Stimulated activated naive B cell treated with anti-CD40 and anti-IgM and Interleukin-4, amounts not matched to agents 10 μg/mL and 1 μg/mL and 100 μg/mL, for 72 hours (primary cell): ENCODE measurements around the gene CCDC71.

Experiments
- ATAC-seq, 2 donors: fragments of 150-1000 bp; cut with Tn5 transposase; replicated peaks; 2 replicates each; pipeline ENCODE4 v1.10.0; 2021; ENCODE audit warnings: moderate library complexity in 1 of 2
- DNase-seq: peaks from one replicate; pipeline ENCODE4 v3.0.0; 2021
- H3K27ac Mint-ChIP-seq: one replicate; pipeline ENCODE4 v1.8.0; 2022; ENCODE audit warnings: mild to moderate bottlenecking, mixed read lengths
- H3K27me3 Mint-ChIP-seq, 2 donors: one replicate each; pipeline ENCODE4 v1.8.0; 2022; ENCODE audit warnings: mixed read lengths in 2 of 2
- H3K36me3 Mint-ChIP-seq, 2 donors: one replicate each; pipeline ENCODE4 v1.8.0; 2022; ENCODE audit warnings: mixed read lengths in 2 of 2, mild to moderate bottlenecking in 1 of 2
- H3K4me1 Mint-ChIP-seq, 2 donors: one replicate each; pipeline ENCODE4 v1.8.0; 2022; ENCODE audit warnings: mixed read lengths in 2 of 2, mild to moderate bottlenecking in 1 of 2
- H3K4me3 Mint-ChIP-seq, 2 donors: one replicate each; pipeline ENCODE4 v1.8.0; 2022; ENCODE audit warnings: mild to moderate bottlenecking in 2 of 2, mixed read lengths in 2 of 2, moderate library complexity in 1 of 2
- H3K9me3 Mint-ChIP-seq, 2 donors: one replicate each; pipeline ENCODE4 v1.8.0; 2022; ENCODE audit warnings: mixed read lengths in 2 of 2, mild to moderate bottlenecking in 1 of 2

Gene CCDC71

GRCh38 chr3:49161197-49161596, 4.9 kb downstream of the CCDC71 start:
- H3K4me3 Mint-ChIP-seq = no peak overlapping the region
- peak overlapping the region; percentile 20 for H3K27ac Mint-ChIP-seq
- DNase-seq (no peak), ATAC-seq (no peak)
- peaks cover 15 to 40% of the 10 kb centered on the region in 2 donors for H3K36me3 Mint-ChIP-seq
- H3K27me3 Mint-ChIP-seq = no peaks in the 10 kb centered on the region
- no peaks in the 10 kb centered on the region for H3K9me3 Mint-ChIP-seq
- H3K4me1 Mint-ChIP-seq = peaks cover 26 to 43% of the 10 kb centered on the region in 2 donors

GRCh38 chr3:49158792-49159191, 7.3 kb downstream of the CCDC71 start:
- Mint-ChIP-seq H3K9me3 (no peaks in the 10 kb centered on the region), H3K36me3 (peaks cover 8 to 20% of the 10 kb centered on the region in 2 donors), H3K4me3 (no peak overlapping the region), H3K27ac (peak overlapping the region; percentile 84), H3K4me1 (peaks cover 15 to 22% of the 10 kb centered on the region in 2 donors), H3K27me3 (no peaks in the 10 kb centered on the region)
- ATAC-seq (peak in 1 of 2 donors; percentile 24), DNase-seq (no peak)

- Mint-ChIP-seq H3K9me3 (no peaks in the 10 kb centered on the region), H3K27me3 (no peaks in the 10 kb centered on the region)
These were observed 7.9 kb downstream of the CCDC71 start for GRCh38 chr3:49158103-49158709.

GRCh38 chr3:49157289-49157688, 8.8 kb downstream of the CCDC71 start:
- Mint-ChIP-seq H3K27me3 (no peaks in the 10 kb centered on the region), H3K36me3 (peaks cover 2 to 9% of the 10 kb centered on the region in 2 donors), H3K4me3 (no peak overlapping the region), H3K27ac (no peak overlapping the region), H3K4me1 (peaks cover 10 to 18% of the 10 kb centered on the region in 2 donors), H3K9me3 (no peaks in the 10 kb centered on the region)
- DNase-seq (no peak), ATAC-seq (no peak)

More at GRCh38 chr3:49158103-49158709, 7.9 kb downstream of the CCDC71 start:
- ATAC-seq (peak; percentile 88 to 89), DNase-seq (peak; percentile 38)
- H3K4me1 Mint-ChIP-seq = peaks cover 11 to 18% of the 10 kb centered on the region in 2 donors
- H3K27ac Mint-ChIP-seq = peak overlapping the region; percentile 42
- peaks cover 2 to 15% of the 10 kb centered on the region in 2 donors for H3K36me3 Mint-ChIP-seq
- H3K4me3 Mint-ChIP-seq = no peak overlapping the region

GRCh38 chr3:49153349-49153912, 12.7 kb downstream of the CCDC71 start:
- H3K4me3 Mint-ChIP-seq = no peak overlapping the region
- no peak overlapping the region for H3K27ac Mint-ChIP-seq
- no peaks in the 10 kb centered on the region for H3K9me3 Mint-ChIP-seq
- no peaks in the 10 kb centered on the region for H3K36me3 Mint-ChIP-seq
- ATAC-seq (no peak), DNase-seq (no peak)
- peaks cover 3 to 5% of the 10 kb centered on the region in 2 donors for H3K4me1 Mint-ChIP-seq
- no peaks in the 10 kb centered on the region for H3K27me3 Mint-ChIP-seq

GRCh38 chr3:49151610-49152009, 14.5 kb downstream of the CCDC71 start:
- Mint-ChIP-seq H3K9me3 (no peaks in the 10 kb centered on the region), H3K4me3 (no peak overlapping the region), H3K27ac (no peak overlapping the region), H3K36me3 (no peaks in the 10 kb centered on the region), H3K27me3 (no peaks in the 10 kb centered on the region), H3K4me1 (no peaks in the 10 kb centered on the region)
- DNase-seq = no peak
- no peak for ATAC-seq

GRCh38 chr3:49148159-49148558, 18.0 kb downstream of the CCDC71 start:
- Mint-ChIP-seq H3K36me3 (no peaks in the 10 kb centered on the region), H3K27me3 (no peaks in the 10 kb centered on the region), H3K4me3 (no peak overlapping the region), H3K27ac (no peak overlapping the region), H3K9me3 (no peaks in the 10 kb centered on the region), H3K4me1 (no peaks in the 10 kb centered on the region)
- ATAC-seq (no peak), DNase-seq (no peak)

- peaks cover 28 to 32% of the 10 kb centered on the region in 2 donors for H3K27me3 Mint-ChIP-seq
- H3K27ac Mint-ChIP-seq = no peak overlapping the region
- peaks cover 0 to 6% of the 10 kb centered on the region in 2 donors for H3K36me3 Mint-ChIP-seq
These were observed 26.1 kb downstream of the CCDC71 start for GRCh38 chr3:49140080-49140479.

GRCh38 chr3:49135499-49135898, 30.6 kb downstream of the CCDC71 start:
- no peak overlapping the region for H3K27ac Mint-ChIP-seq
- no peak overlapping the region for H3K4me3 Mint-ChIP-seq
- ATAC-seq = no peak

More at GRCh38 chr3:49140080-49140479, 26.1 kb downstream of the CCDC71 start:
- DNase-seq = no peak
- ATAC-seq = no peak
- peaks cover 5 to 6% of the 10 kb centered on the region in 2 donors for H3K9me3 Mint-ChIP-seq
- H3K4me1 Mint-ChIP-seq = no peaks in the 10 kb centered on the region
- no peak overlapping the region for H3K4me3 Mint-ChIP-seq

GRCh38 chr3:49134471-49135265, 31.5 kb downstream of the CCDC71 start:
- no peak for ATAC-seq
- Mint-ChIP-seq H3K4me1 (peaks cover 6 to 13% of the 10 kb centered on the region in 2 donors), H3K4me3 (no peak overlapping the region), H3K9me3 (no peaks in the 10 kb centered on the region), H3K27me3 (peaks cover 31 to 43% of the 10 kb centered on the region in 2 donors), H3K36me3 (no peaks in the 10 kb centered on the region), H3K27ac (no peak overlapping the region)
- DNase-seq = no peak

More at GRCh38 chr3:49135499-49135898, 30.6 kb downstream of the CCDC71 start:
- Mint-ChIP-seq H3K36me3 (no peaks in the 10 kb centered on the region), H3K9me3 (no peaks in the 10 kb centered on the region), H3K27me3 (peaks cover 39 to 48% of the 10 kb centered on the region in 2 donors), H3K4me1 (peaks cover 6 to 13% of the 10 kb centered on the region in 2 donors)
- no peak for DNase-seq

- H3K27ac Mint-ChIP-seq = peak overlapping the region; percentile 17
- H3K4me3 Mint-ChIP-seq = peak overlapping the region; percentile 58 to 64
- ATAC-seq = peak; percentile 12 to 31
- peaks cover 6 to 13% of the 10 kb centered on the region in 2 donors for H3K4me1 Mint-ChIP-seq
- peaks cover 30 to 47% of the 10 kb centered on the region in 2 donors for H3K27me3 Mint-ChIP-seq
- no peaks in the 10 kb centered on the region for H3K9me3 Mint-ChIP-seq
- H3K36me3 Mint-ChIP-seq = no peaks in the 10 kb centered on the region
- DNase-seq = no peak
These were observed 32.7 kb downstream of the CCDC71 start for GRCh38 chr3:49133226-49133951.

GRCh38 chr3:49132437-49133225, 33.5 kb downstream of the CCDC71 start, which contains the start of gene LAMB2:
TSS of gene LAMB2 (minus strand) at chr3:49133050. CDS start at chr3:49132867, 183 bp downstream.
- Mint-ChIP-seq H3K27me3 (peaks cover 26 to 44% of the 10 kb centered on the region in 2 donors), H3K9me3 (no peaks in the 10 kb centered on the region), H3K36me3 (no peaks in the 10 kb centered on the region), H3K4me3 (peak within 1 kb of the TSS; percentile 58 to 64), H3K27ac (peak within 1 kb of the TSS; percentile 17), H3K4me1 (peaks cover 6 to 13% of the 10 kb centered on the region in 2 donors)
- ATAC-seq (peak in 1 of 2 donors; percentile 27), DNase-seq (no peak)

- Mint-ChIP-seq H3K36me3 (no peaks in the 10 kb centered on the region), H3K4me1 (peaks cover 6 to 13% of the 10 kb centered on the region in 2 donors), H3K27me3 (peaks cover 22 to 41% of the 10 kb centered on the region in 2 donors), H3K27ac (no peak overlapping the region), H3K4me3 (no peak overlapping the region), H3K9me3 (no peaks in the 10 kb centered on the region)
- ATAC-seq (no peak), DNase-seq (no peak)
These were observed 34.1 kb downstream of the CCDC71 start for GRCh38 chr3:49132073-49132436.
